A673 (cell line): Measurements from ENCODE around the gene ADAMTS15. TPM values are rescaled to one million over a fixed set of nuclear protein-coding genes. Genes with fewer than 3 reads are reported as not detected.

Experiments
- BruUV-seq: library from RNA; stranded (reverse); fragments of 400-500 nt; replicated peaks from 2 replicates; lab custom pipeline; 2021; lab: Mats Ljungman, UMichigan
- CTCF ChIA-PET: fragments of 300-600 bp; sonication (Branson Sonifier 250); formaldehyde crosslinking; loops from one replicate; lab custom pipeline; 2022; ENCODE audit warnings: antibody characterized with exemption; lab: Charles Lee
- POLR2A ChIA-PET: fragments of 300-600 bp; sonication (Branson Sonifier 250); formaldehyde crosslinking; loops from one replicate; lab custom pipeline; 2022; ENCODE audit warnings: antibody characterized with exemption; ENCODE audit not compliant: low non-redundant PET; lab: Charles Lee
- DNase-seq: peaks from one replicate; pipeline ENCODE4 v3.0.0-alpha.2; 2015; ENCODE audit warnings: low spot score
- H3K27ac ChIP-seq: fragments of 200-600 bp; sonication (generic); 2 replicates; pipeline ENCODE4 v1.5.1; 2016; ENCODE audit warnings: mixed run types, low read depth, mild to moderate bottlenecking, mixed read lengths, antibody characterized with exemption, low read length; ENCODE audit not compliant: poor library complexity, severe bottlenecking
- H3K27me3 ChIP-seq: fragments of 200-600 bp; sonication (generic); replicated peaks from 2 replicates; pipeline ENCODE4 v1.6.1; 2017; ENCODE audit warnings: mixed run types, low read depth, mild to moderate bottlenecking, mixed read lengths, antibody characterized with exemption, low read length; ENCODE audit not compliant: insufficient read depth, poor library complexity
- H3K36me3 ChIP-seq: fragments of 200-600 bp; sonication (generic); 2 replicates; pipeline ENCODE4 v1.6.1; 2016; ENCODE audit warnings: mixed run types, mild to moderate bottlenecking, mixed read lengths, antibody characterized with exemption, low read length; ENCODE audit not compliant: insufficient read depth, poor library complexity, severe bottlenecking
- H3K4me1 ChIP-seq: fragments of 200-600 bp; sonication (generic); 2 replicates; pipeline ENCODE4 v1.6.1; 2017; ENCODE audit warnings: mixed run types, mild to moderate bottlenecking, mixed read lengths, antibody characterized with exemption, low read length; ENCODE audit not compliant: insufficient read depth, poor library complexity, severe bottlenecking
- H3K4me3 ChIP-seq: fragments of 200-600 bp; sonication (generic); 2 replicates; pipeline ENCODE4 v1.5.1; 2016; ENCODE audit warnings: low read depth, mixed run types, mild to moderate bottlenecking, mixed read lengths, low read length; ENCODE audit not compliant: poor library complexity, severe bottlenecking
- H3K9me3 ChIP-seq: fragments of 200-600 bp; sonication (generic); 2 replicates; pipeline ENCODE4 v1.6.1; 2016; ENCODE audit warnings: mixed run types, low read depth, mild to moderate bottlenecking, mixed read lengths, antibody characterized with exemption, low read length; ENCODE audit not compliant: poor library complexity, severe bottlenecking
- CTCF ChIP-seq: fragments of 300-800, 200-600 bp; sonication (generic); conservative IDR thresholded peaks from 2 replicates; pipeline ENCODE4 v1.5.1; 2017; ENCODE audit warnings: low read depth, mild to moderate bottlenecking, antibody characterized with exemption, low read length, moderate library complexity, mixed read lengths
- EZH2 ChIP-seq: fragments of 200-600 bp; sonication (generic); IDR thresholded peaks from 2 replicates; pipeline ENCODE4 v1.6.1; 2017; ENCODE audit warnings: borderline replicate concordance, low read depth, mild to moderate bottlenecking, mixed read lengths, antibody characterized with exemption, low read length; ENCODE audit not compliant: poor library complexity, severe bottlenecking
- intact Hi-C: fragments of 100-400 bp; cut with micrococcal nuclease; formaldehyde crosslinking; loops from one replicate; pipeline ENCODE4 v1.10.0; 2022; ENCODE audit not compliant: unreplicated experiment
- total RNA-seq: library from RNA; stranded (reverse); gene quantifications from 2 replicates; pipeline ENCODE4 v1.2.3, GENCODE V29; 2021

ADAMTS15 gene
- total RNA-seq, 1 experiment from 2014 or later = 0.99 TPM

GRCh38 chr11:130477586-130478203 is 29.2 kb downstream of the ADAMTS15 start:
- Histone ChIP-seq H3K4me1 (peaks cover 42% of the 10 kb centered on the region), H3K27me3 (no peaks in the 10 kb centered on the region), H3K36me3 (no peaks in the 10 kb centered on the region), H3K4me3 (no peak overlapping the region), H3K27ac (no peak overlapping the region), H3K9me3 (no peaks in the 10 kb centered on the region)
- BruUV-seq = no TSS peak
- no peak for TF ChIP-seq CTCF
- DNase-seq = no peak
- intact Hi-C loops = no loop called here
- POLR2A ChIA-PET = no interaction called here
- CTCF ChIA-PET = no interaction called here

DNA sequence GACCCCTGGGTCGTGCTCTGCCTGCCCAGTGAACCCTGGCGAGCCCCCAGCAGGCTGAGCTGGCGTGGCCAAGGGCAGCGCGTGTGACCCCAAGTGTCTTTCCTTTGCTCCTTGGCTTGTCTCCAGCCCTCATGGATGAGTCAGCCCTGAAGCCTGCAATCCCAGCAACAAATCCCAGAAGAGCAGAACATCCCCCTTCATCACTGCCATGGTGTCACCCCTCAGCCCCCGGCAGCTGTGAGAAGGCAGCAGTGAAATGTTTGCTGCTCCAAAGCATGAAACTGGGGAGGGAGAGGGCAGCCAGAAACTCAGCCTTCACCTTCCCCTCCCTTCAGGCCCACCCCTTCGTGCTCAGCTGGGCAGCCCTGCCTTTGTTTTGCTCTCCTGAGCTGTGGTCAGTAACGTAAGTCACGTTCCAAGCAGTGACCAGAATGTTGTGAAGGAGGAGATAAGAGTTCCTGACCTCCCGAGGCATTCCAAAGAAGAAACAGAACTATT is 29.8 kb downstream of the ADAMTS15 start:
- intact Hi-C loops = no loop called here
- peak; percentile 42 for DNase-seq
- Histone ChIP-seq H3K4me3 (no peak overlapping the region), H3K27me3 (no peaks in the 10 kb centered on the region), H3K4me1 (peaks cover 42% of the 10 kb centered on the region), H3K9me3 (no peaks in the 10 kb centered on the region), H3K27ac (no peak overlapping the region), H3K36me3 (no peaks in the 10 kb centered on the region)
- no TSS peak for BruUV-seq
- CTCF ChIA-PET = no interaction called here
- POLR2A ChIA-PET = no interaction called here
- TF ChIP-seq CTCF = no peak
- no peak for TF ChIP-seq EZH2

DNA sequence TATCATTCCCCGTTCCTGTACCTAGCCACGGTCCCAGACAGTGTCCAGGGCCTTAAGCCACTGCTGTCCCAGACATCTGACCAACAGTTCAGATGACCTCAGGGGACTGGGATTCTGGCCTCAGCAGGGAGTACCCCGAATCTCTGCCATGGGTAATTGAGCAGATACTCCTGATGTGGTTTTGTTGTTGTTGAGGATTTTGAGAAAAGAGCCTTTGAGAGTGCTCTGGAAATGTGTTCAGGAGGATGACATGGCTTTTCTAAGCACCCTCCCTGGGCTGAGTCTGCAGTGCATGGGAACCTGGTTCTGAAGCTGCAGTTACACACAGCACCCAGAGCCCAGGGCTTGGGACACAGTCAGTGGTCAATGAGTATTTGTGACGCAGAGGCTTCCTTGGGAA is 30.4 kb downstream of the ADAMTS15 start:
- CTCF ChIA-PET = no interaction called here
- POLR2A ChIA-PET = no interaction called here
- no peak overlapping the region for H3K27ac ChIP-seq
- BruUV-seq = no TSS peak
- H3K9me3 ChIP-seq = no peaks in the 10 kb centered on the region
- intact Hi-C loops = no loop called here
- H3K4me3 ChIP-seq = no peak overlapping the region
- no peak for DNase-seq
- H3K27me3 ChIP-seq = no peaks in the 10 kb centered on the region
- no peak for TF ChIP-seq EZH2
- TF ChIP-seq CTCF = no peak
- peaks cover 42% of the 10 kb centered on the region for H3K4me1 ChIP-seq
- H3K36me3 ChIP-seq = no peaks in the 10 kb centered on the region
